ENCODE measurements around the gene TBXA2R. TPM values are rescaled to one million over a fixed set of nuclear protein-coding genes. Genes with fewer than 3 reads are reported as not detected.

The TBXA2R gene
- total RNA-seq, 1 experiment from 2014 or later: 1.3 TPM

- TF ChIP-seq USF2 (CRISPR knock-in tag; IDR thresholded peaks at IDR 0.05) (no peak), MAX (CRISPR knock-in tag; IDR thresholded peaks at IDR 0.05) (no peak), SOX15 (CRISPR knock-in tag; IDR thresholded peaks at IDR 0.05) (no peak), E2F1 (CRISPR knock-in tag; IDR thresholded peaks at IDR 0.05) (no peak), PRDM15 (CRISPR knock-in tag; IDR thresholded peaks at IDR 0.05) (no peak), E2F4 (CRISPR knock-in tag; IDR thresholded peaks at IDR 0.05; ENCODE audit: borderline replicate concordance, low read depth) (no peak)
Observed at GRCh38 chr19:3556978-3557460, 49.7 kb downstream of the TBXA2R start (continued).

GRCh38 chr19:3556423-3556977 lies 50.2 kb downstream of the TBXA2R start:
- ChIA-PET CTCF (interaction anchor here (1.0 to 2.7 kb wide), 5 partner anchors 9 to 71 kb away, joined by 4 to 20 read pairs (median 5); no protein-coding TSS in a partner anchor), POLR2A (interaction anchor here (0.7 to 1.4 kb wide), 3 partner anchors 10 to 112 kb away, joined by 3 to 4 read pairs (median 3); no protein-coding TSS in a partner anchor)
- Mint-ChIP-seq H3K9me3 (no peaks in the 10 kb centered on the region), H3K27me3 (ENCODE audit: low read depth) (peaks cover 27% of the 10 kb centered on the region), H3K4me3 (peak overlapping the region; percentile 93), H3K4me1 (peaks cover 12% of the 10 kb centered on the region), H3K36me3 (no peaks in the 10 kb centered on the region), H3K27ac (no peak overlapping the region)
- ATAC-seq: no peak
- no peak for DNase-seq (ENCODE audit: low spot score)
- no peak for TF ChIP-seq E2F1 (CRISPR knock-in tag; IDR thresholded peaks at IDR 0.05)
- TF ChIP-seq ATF2 (CRISPR knock-in tag; IDR thresholded peaks at IDR 0.05; ENCODE audit: borderline replicate concordance, low read depth): no peak
- no peak for TF ChIP-seq EMX1 (CRISPR knock-in tag; IDR thresholded peaks at IDR 0.05)

- DNase-seq (ENCODE audit: low spot score): no peak
- ATAC-seq: no peak
- Mint-ChIP-seq H3K36me3 (no peaks in the 10 kb centered on the region), H3K4me3 (peak overlapping the region; percentile 93), H3K27me3 (ENCODE audit: low read depth) (peaks cover 26% of the 10 kb centered on the region), H3K27ac (no peak overlapping the region; the same call in 1 of the 2 replicates), H3K4me1 (peaks cover 12% of the 10 kb centered on the region), H3K9me3 (no peaks in the 10 kb centered on the region)
- ChIA-PET POLR2A (interaction anchor here (0.6 to 1.4 kb wide), 4 partner anchors 10 to 112 kb away, joined by 3 to 4 read pairs (median 3); no protein-coding TSS in a partner anchor), CTCF (interaction anchor here (1.3 to 2.7 kb wide), 4 partner anchors 8 to 21 kb away, joined by 5 to 20 read pairs (median 6); no protein-coding TSS in a partner anchor)
- TF ChIP-seq ZNF396 (CRISPR knock-in tag; IDR thresholded peaks at IDR 0.05; ENCODE audit: borderline replicate concordance): no peak
- no peak for TF ChIP-seq PRRX2 (CRISPR knock-in tag; IDR thresholded peaks at IDR 0.05)
- no peak for TF ChIP-seq E2F1 (CRISPR knock-in tag; IDR thresholded peaks at IDR 0.05)
- TF ChIP-seq ARID4B (CRISPR knock-in tag; IDR thresholded peaks at IDR 0.05; ENCODE audit: borderline replicate concordance): no peak
- TF ChIP-seq TEAD4 (CRISPR knock-in tag; IDR thresholded peaks at IDR 0.05): no peak
Observed at GRCh38 chr19:3555653-3556422, 50.8 kb downstream of the TBXA2R start.
